Measurements from ENCODE around the gene RMDN3. TPM values are rescaled to one million over a fixed set of nuclear protein-coding genes. Genes with fewer than 3 reads are reported as not detected.
A peak's percentile ranks its signal among the peaks of the same experiment; 100 is the strongest.

RMDN3 gene
- polyA plus RNA-seq (ENCODE audit: insufficient read length in 3 of 3) = 10 to 100 TPM; 35.4 to 39.2 (median 38.7) TPM

GRCh38 chr15:40754883-40755811 is at the start of gene RMDN3:
TSS of gene RMDN3 (minus strand) at chr15:40755254. CDS start at chr15:40754783, 471 bp downstream.
- peak; percentile 87 to 95 (median 94) for DNase-seq (ENCODE audit: low read depth in 3 of 3, low spot score in 2 of 3)

GRCh38 chr15:40803688-40804087 is 48.6 kb upstream of the RMDN3 start:
- no peak for DNase-seq (ENCODE audit: low read depth in 3 of 3, low spot score in 2 of 3)

- no peak for DNase-seq (ENCODE audit: low read depth in 3 of 3, low spot score in 2 of 3)
Measured at GRCh38 chr15:40803076-40803475, 48.0 kb upstream of the RMDN3 start.

- DNase-seq (ENCODE audit: low read depth in 3 of 3, low spot score in 2 of 3) = no peak
Measured at GRCh38 chr15:40799523-40799922, 44.5 kb upstream of the RMDN3 start.

GRCh38 chr15:40796512-40796911 is 41.5 kb upstream of the RMDN3 start:
- DNase-seq (ENCODE audit: low read depth in 3 of 3, low spot score in 2 of 3) = no peak

GRCh38 chr15:40796041-40796440 is 41.0 kb upstream of the RMDN3 start:
- DNase-seq (ENCODE audit: low read depth in 3 of 3, low spot score in 2 of 3) = no peak

GRCh38 chr15:40793216-40793989 is 38.3 kb upstream of the RMDN3 start:
- no peak for DNase-seq (ENCODE audit: low read depth in 3 of 3, low spot score in 2 of 3)

- no peak for DNase-seq (ENCODE audit: low read depth in 3 of 3, low spot score in 2 of 3)
Measured at GRCh38 chr15:40792394-40792793, 37.3 kb upstream of the RMDN3 start.

- DNase-seq (ENCODE audit: low read depth in 3 of 3, low spot score in 2 of 3) = no peak
Measured at GRCh38 chr15:40790718-40791117, 35.7 kb upstream of the RMDN3 start.

- DNase-seq (ENCODE audit: low read depth in 3 of 3, low spot score in 2 of 3) = no peak
Measured at GRCh38 chr15:40789999-40790398, 34.9 kb upstream of the RMDN3 start.

GRCh38 chr15:40789119-40789518 is 34.1 kb upstream of the RMDN3 start:
- no peak for DNase-seq (ENCODE audit: low read depth in 3 of 3, low spot score in 2 of 3)

GRCh38 chr15:40787991-40788390 is 32.9 kb upstream of the RMDN3 start:
- no peak for DNase-seq (ENCODE audit: low read depth in 3 of 3, low spot score in 2 of 3)

- no peak for DNase-seq (ENCODE audit: low read depth in 3 of 3, low spot score in 2 of 3)
Measured at GRCh38 chr15:40787344-40787841, 32.3 kb upstream of the RMDN3 start.

GRCh38 chr15:40785814-40786213 is 30.8 kb upstream of the RMDN3 start:
- DNase-seq (ENCODE audit: low read depth in 3 of 3, low spot score in 2 of 3) = no peak

- DNase-seq (ENCODE audit: low read depth in 3 of 3, low spot score in 2 of 3) = no peak
Measured at GRCh38 chr15:40785164-40785563, 30.1 kb upstream of the RMDN3 start.

GRCh38 chr15:40782609-40783227 is 27.7 kb upstream of the RMDN3 start:
- no peak for DNase-seq (ENCODE audit: low read depth in 3 of 3, low spot score in 2 of 3)

GRCh38 chr15:40776537-40777141 is 21.6 kb upstream of the RMDN3 start:
- no peak for DNase-seq (ENCODE audit: low read depth in 3 of 3, low spot score in 2 of 3)

GRCh38 chr15:40775740-40776536 is 20.9 kb upstream of the RMDN3 start:
- DNase-seq (ENCODE audit: low read depth in 3 of 3, low spot score in 2 of 3) = no peak

GRCh38 chr15:40775007-40775406 is 20.0 kb upstream of the RMDN3 start:
- no peak for DNase-seq (ENCODE audit: low read depth in 3 of 3, low spot score in 2 of 3)

GRCh38 chr15:40773902-40774301 is 18.8 kb upstream of the RMDN3 start:
- DNase-seq (ENCODE audit: low read depth in 3 of 3, low spot score in 2 of 3) = no peak
